HG03457 (cell line): ENCODE results near the gene CAPN5.
"Not testable (repeated sequence)": the region's sequence is repeated elsewhere in the genome, so short reads cannot be mapped to it uniquely, and the experiment has no call there.

ENCODE experiments used
- ATAC-seq: cut with Tn5 transposase; IDR thresholded peaks from one replicate; pipeline ENCODE4 v1.9.1; 2021; ENCODE audit warnings: moderate number of reproducible peaks; ENCODE audit not compliant: unreplicated experiment

CAPN5 gene

DNA sequence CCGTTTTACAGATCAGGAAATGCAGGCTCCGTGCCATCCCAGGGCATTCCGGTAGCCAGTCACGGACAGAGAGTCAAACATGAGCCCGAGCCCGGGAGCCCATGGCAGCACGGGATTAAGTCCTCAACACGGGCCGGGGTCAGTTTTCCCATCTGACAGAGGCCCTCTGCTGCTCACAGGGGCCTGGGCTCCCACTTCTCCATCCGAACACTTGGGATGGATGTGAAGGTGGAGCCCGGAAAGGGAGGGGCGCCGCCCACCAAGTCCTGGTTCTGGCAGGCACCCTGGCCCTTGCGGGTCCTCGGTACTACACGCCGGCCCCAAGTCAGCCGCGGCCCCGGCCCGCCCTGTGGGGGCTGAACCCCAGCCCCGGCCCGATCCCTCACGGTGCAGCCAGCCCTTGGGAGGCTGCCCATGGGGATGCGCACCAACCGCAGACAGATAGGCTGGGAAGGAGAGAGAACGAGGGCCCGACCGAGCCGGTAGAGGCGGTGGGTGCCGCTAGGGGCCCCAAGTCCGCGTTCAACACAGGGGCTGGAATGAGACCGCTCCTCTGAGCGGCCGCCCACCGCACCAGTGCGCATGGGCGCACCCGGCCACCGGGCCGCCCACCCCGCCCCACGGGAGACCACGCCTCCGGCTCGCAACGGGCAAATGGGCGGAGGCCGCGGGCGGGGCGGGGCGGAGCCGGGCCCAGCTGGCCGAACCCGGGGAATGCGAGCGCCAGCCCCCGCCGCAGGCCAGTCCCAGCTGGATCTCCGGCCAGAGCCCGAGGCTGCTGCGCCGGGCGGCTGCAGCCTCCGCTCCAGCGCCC, at the start of gene CAPN5:
CAPN5 (plus strand) TSS at position 743 of the 814 bp plus-strand sequence. CDS start 17,916 bp downstream, outside the sequence.
- ATAC-seq, result peak; percentile 79

- not testable (repeated sequence) for ATAC-seq
These were observed 48.3 kb upstream of the CAPN5 start for GRCh38 chr11:77018396-77018924.

- no peak for ATAC-seq
These were observed 46.7 kb upstream of the CAPN5 start for GRCh38 chr11:77019976-77020595.

DNA sequence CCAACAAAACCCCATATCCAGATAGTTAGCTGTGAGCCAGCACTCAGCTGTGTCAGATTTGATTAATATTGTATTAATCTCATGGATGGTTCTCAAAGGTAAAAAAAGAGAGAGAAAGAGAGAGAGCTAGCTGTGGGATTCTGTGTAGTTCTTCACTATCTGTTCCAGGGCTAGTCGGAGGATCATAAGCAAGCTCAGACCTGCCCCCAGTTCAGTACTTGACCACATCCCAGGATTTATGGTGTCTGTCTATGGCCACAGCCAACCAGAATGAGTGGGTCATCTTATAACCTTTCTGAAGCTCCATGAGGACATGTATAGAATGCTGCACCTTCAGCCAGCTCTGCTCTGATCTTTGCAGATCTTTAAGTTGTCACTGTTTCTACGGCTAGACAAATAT, 46.0 kb upstream of the CAPN5 start:
- ATAC-seq, result no peak

DNA sequence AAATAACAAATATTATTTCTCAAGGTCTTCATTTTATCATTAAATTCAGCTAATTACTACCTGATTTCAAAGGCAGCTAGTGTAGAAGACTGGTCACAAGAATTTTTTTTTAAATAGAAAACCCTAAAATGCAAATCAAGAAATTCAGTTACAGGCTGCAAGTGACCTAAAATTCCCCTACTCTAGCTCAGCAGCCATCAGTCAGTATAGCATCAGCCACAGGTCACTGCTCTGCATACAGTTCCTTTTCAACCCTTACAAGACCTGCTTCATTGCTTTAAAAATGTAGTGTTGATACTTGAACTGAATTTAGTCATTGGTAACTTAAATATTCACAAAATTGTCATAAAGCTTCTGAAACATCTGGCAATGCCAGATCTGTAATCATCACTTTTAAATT, 42.0 kb upstream of the CAPN5 start:
- ATAC-seq, result no peak

- ATAC-seq, result no peak
These were observed 40.5 kb upstream of the CAPN5 start for GRCh38 chr11:77026221-77026620.

DNA sequence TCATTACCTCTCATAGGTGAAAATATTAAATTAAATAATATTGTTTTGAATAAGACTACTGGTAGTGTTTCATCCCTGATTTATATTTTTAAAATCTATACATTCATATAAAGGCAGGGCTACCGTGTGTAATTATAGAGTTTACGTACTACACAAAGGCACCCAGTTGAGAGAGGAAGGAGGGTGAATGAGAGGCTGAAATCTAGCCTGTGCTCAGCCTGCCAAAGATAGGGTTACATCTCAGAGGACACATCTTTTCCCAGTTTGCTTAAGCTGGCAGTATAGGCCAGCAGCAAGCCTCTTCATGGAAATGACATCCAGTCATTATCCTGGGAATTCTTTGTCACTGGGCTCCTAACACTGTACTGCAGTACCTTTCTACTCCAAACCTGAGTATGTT, 40.0 kb upstream of the CAPN5 start:
- ATAC-seq, result no peak

DNA sequence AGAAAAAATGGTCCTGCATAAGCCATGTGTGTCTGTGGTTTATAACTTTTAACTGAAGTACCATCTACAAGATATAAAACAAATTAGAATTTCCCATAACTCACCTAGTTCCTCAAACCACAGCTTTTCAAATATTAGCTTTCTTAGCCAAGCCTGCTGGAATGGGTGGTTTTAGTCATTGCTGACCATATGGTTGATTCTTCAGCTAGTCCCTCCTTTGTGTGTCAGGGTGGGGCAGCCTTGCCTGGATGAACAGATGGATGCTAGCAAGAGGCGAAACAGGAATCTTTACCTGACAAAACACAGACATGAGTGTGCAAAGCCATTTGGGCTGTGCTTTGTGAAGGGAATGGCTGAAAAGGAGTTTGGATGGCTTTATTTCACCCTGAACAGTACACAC, 39.5 kb upstream of the CAPN5 start:
- no peak for ATAC-seq

- no peak for ATAC-seq
These were observed 36.9 kb upstream of the CAPN5 start for GRCh38 chr11:77029829-77030228.

DNA sequence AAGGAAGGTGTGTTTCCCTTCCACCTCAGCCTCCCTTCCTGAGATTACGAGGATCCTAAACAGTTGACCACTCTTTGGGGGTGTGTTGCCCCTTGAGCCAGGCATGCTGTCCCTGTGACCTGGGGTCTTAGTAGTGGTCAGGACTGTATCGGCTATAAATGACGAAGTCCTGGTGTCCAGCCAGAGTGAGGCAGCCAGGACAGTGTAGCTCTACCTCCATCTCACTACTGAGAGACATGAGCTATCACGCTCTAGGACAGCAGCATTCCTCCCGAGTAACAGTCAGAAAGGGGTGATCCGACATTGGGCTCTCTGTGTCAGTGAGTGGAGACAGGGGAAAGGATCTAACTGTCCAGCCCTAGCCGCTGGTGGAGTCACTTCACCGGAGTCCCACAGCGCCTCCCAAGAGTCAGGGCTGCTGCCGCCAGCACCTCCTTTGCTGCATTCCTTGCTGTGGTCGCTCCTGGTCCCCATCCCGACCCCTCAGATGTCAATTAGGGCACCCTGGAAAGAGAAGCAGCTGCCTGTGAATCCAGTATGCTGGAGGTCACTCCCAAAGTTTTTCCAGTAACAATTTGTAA, 35.8 kb upstream of the CAPN5 start:
- no peak for ATAC-seq

GRCh38 chr11:77031599-77031998, 35.2 kb upstream of the CAPN5 start:
- ATAC-seq, result no peak

GRCh38 chr11:77035039-77035438, 31.7 kb upstream of the CAPN5 start:
- ATAC-seq, result no peak

- no peak for ATAC-seq
These were observed 31.2 kb upstream of the CAPN5 start for GRCh38 chr11:77035580-77035979.

- ATAC-seq, result no peak
These were observed 30.4 kb upstream of the CAPN5 start for GRCh38 chr11:77036398-77036797.

GRCh38 chr11:77037057-77037456, 29.7 kb upstream of the CAPN5 start:
- ATAC-seq, result no peak

DNA sequence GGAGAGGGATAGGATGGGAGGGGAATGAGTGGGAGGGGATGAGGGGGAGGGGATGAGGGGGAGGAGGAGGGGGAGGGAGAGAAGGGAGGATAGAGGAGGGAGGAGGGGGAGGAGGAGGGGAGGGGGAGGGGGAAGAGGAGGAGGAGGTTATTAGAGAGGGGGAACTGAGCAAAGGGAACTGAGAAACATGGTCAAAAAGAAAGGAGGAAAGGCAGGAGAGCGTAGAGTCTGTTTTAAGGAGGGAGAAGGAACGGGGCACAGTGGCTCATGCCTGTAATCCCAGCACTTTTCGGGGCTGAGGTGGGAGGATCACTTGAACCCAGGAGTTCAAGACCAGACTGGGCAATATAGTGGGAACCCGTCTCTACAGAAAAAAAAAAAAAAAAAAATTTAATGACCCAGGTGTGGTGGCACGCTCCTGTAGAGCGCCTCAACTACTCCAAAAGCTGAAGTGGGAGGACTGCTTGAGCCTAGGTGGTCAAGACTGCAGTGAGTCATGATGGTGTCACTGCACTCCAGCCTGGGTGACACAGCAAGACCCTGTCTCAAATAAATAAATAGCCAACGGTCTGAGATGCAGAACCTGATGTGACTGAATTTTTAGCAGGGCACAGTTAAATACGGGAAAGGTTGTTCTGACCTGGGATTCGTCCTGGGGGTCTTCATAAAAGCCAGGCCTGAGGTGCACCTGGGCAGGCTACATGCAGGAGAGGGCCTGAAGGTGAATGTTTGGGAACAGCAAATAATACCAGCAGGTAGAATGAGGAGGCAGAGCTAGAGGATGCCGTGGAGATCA, 28.5 kb upstream of the CAPN5 start:
- ATAC-seq, result no peak

GRCh38 chr11:77038825-77039326, 27.9 kb upstream of the CAPN5 start:
- no peak for ATAC-seq

DNA sequence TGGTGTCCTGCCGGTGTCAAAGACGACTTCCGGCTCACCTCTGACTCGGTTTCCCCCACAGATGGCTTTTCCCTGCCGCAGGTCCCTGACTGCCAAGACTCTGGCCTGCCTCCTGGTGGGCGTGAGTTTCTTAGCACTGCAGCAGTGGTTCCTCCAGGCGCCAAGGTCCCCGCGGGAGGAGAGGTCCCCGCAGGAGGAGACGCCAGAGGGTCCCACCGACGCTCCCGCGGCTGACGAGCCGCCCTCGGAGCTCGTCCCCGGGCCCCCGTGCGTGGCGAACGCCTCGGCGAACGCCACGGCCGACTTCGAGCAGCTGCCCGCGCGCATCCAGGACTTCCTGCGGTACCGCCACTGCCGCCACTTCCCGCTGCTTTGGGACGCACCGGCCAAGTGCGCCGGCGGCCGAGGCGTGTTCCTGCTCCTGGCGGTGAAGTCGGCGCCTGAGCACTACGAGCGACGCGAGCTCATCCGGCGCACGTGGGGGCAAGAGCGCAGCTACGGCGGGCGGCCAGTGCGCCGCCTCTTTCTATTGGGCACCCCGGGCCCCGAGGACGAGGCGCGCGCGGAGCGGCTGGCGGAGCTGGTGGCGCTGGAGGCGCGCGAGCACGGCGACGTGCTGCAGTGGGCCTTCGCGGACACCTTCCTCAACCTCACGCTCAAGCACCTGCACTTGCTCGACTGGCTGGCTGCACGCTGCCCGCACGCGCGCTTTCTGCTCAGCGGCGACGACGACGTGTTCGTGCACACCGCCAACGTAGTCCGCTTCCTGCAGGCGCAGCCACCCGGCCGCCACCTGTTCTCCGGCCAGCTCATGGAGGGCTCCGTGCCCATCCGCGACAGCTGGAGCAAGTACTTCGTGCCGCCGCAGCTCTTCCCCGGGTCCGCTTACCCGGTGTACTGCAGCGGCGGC, 27.0 kb upstream of the CAPN5 start:
- ATAC-seq, result no peak

DNA sequence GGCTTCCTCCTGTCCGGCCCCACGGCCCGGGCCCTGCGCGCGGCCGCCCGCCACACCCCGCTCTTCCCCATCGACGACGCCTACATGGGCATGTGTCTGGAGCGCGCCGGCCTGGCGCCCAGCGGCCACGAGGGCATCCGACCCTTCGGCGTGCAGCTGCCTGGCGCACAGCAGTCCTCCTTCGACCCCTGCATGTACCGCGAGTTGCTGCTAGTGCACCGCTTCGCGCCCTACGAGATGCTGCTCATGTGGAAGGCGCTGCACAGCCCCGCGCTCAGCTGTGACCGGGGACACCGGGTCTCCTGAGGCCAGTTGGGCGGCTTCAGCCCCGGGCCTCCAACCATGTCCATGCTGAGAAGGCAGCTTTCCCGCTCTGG, 26.4 kb upstream of the CAPN5 start:
- ATAC-seq, result no peak

DNA sequence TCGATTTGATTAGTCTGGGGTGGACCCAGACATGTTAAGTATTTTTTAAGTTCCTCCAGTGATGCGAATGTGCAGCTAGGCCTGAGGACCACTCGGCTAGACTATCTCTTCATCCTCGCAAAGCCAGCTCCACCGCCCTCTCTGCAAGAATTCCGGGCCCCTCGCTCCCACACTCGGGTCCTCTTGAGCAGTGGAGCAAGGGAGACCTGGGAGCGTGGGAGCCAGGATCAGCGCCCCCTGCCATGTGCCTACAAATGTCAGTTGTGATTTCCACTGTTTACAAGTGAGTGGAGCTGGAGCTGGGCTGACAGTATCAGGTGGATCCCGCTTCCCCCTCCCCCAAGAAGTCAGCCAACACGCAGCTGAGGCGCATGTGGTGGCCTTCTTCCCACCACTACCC, 25.9 kb upstream of the CAPN5 start:
- no peak for ATAC-seq
